Brain pericyte (primary cell): ENCODE results near the gene AXIN2.
A peak's percentile ranks its signal among the peaks of the same experiment; 100 is the strongest.

ENCODE experiments used
- DNase-seq: peaks from one replicate; pipeline ENCODE4 v3.0.0-alpha.2; 2012; ENCODE audit warnings: low read depth, low spot score

AXIN2 gene, protein sequence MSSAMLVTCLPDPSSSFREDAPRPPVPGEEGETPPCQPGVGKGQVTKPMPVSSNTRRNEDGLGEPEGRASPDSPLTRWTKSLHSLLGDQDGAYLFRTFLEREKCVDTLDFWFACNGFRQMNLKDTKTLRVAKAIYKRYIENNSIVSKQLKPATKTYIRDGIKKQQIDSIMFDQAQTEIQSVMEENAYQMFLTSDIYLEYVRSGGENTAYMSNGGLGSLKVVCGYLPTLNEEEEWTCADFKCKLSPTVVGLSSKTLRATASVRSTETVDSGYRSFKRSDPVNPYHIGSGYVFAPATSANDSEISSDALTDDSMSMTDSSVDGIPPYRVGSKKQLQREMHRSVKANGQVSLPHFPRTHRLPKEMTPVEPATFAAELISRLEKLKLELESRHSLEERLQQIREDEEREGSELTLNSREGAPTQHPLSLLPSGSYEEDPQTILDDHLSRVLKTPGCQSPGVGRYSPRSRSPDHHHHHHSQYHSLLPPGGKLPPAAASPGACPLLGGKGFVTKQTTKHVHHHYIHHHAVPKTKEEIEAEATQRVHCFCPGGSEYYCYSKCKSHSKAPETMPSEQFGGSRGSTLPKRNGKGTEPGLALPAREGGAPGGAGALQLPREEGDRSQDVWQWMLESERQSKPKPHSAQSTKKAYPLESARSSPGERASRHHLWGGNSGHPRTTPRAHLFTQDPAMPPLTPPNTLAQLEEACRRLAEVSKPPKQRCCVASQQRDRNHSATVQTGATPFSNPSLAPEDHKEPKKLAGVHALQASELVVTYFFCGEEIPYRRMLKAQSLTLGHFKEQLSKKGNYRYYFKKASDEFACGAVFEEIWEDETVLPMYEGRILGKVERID

DNA sequence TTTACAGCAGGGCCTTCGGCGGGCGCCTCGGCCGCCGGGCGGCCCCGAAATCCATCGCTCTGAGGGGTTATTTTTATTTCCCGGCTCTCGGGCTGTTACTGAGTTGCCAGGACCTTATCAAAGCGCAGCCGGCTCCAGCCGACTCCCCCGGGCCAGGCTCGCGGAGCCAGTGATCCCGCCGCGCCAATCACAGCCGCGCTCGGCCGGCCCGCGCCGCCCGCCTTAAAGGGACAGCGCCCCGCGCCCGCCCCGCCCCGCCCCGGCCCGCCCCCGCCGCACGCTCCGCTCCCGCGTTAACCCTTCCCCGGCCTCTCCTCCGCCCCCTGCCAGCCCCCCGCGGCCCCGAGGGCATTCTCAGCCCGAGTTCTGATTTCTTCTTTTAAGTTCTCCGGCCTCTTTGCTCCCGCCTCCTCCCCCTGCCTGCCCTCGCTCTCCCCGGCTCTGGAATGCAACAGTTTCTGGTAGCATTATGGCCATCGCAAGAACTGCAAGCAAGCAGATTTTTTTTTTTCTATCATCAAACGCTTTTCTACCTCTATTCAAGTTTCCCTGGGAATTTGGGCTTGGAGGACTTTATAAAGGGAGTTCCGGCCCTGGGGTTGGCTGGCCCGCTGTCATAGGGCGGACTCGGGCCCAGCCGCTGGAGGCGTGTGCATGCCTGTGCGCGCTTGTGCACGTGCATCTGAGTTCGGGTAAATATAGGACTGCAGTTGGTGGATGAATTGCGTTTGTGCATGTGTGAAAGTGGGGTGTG lies at the start of gene AXIN2:
Gene AXIN2, minus strand, starts transcription at position 197 of the 754 bp plus-strand sequence. CDS start 3,028 bp downstream, outside the sequence.
- DNase-seq, result peak; percentile 59

DNA sequence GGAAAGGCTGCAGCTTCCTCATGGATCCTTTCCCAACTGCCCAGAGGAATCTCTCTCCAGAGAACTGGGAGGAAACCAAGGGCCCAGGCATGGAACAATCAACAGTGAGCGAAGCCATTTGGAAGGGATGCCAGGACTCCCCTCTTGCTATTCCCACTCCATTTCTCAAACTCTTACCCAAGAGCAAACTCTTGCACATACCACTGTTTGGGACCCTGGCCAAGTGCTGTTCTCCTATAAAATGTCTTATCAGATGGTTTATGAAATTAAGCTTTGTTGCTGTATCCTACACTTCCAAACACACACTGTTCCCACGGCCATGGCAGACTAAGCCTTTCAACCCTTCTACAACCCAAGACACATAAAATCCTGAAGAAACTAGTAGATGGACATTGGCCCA lies 48.3 kb upstream of the AXIN2 start:
- DNase-seq, result no peak

DNA sequence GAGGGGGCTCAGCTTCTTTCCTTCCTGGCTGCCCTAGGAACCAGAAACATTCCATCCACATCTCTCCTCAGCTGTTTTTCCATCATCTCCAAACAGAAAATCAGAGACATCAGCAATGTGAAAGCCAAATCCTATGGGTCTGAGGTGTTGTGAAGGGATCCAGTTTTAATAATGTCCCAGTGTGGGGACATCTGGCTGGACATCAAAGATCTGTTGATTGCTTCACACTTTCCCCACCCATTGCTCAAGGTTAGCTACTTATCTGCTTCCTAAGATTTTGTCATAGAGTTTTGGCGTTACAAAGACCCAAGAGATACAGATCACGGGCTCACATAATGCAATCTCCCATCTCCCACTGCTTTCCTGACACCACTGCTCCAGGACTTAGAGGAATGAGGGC lies 47.8 kb upstream of the AXIN2 start:
- DNase-seq, result no peak

DNA sequence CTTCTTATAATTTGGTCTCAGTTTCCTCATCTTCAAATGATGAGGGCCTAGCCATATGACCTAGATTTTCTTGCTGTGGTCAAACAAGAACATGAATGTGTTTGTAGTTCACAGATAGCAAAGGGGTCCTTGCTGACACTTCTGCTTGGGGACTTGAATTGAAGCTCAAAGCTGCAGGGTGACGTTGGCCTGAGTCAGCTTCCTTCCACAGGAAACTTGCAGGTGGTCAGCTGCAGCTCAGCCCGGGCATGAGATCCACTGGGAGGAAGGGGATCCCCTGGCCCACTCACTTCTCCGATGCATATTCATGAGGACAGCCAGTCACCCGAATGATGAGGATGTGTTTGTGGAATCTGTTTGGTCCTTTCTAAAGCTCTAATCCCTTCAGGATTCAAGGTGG lies 42.6 kb upstream of the AXIN2 start:
- no peak for DNase-seq

DNA sequence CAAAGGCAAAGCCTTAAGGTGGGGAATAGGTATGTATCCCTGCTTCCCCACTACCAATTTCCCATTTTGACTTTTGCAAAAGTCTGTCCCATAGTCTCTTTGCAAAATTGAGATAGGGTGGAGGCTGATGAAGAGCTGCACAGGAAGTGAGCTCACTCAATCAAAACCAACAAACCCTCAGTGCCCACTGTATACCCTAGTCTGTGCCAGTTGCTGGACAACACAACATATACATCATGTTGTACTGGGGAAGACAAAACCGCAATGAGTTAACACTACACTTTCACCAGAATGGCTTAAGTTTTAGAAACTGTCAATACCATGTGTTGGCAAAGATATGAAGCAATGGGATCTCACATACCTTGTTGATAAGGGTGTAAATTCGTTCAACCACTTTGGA lies 40.4 kb upstream of the AXIN2 start:
- DNase-seq, result no peak

DNA sequence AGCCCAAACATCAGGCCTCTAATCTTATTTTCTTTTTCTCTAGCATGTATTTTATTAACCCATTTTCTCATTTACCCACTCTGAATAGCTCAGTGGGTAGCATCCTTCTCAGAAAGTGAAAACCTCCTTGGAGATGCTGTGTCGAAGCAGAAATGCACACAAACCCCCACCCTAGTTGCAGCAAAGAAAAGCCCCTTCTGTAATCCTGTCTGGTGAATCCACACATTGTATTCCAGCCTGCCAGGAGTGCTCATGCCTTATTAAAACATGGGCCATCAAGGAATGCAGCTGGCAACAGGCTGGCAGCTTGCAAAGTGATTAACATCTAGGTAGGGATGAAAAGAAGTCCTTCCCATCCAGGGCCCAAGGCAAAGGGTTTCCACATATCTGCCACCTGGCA lies 39.7 kb upstream of the AXIN2 start:
- no peak for DNase-seq

DNA sequence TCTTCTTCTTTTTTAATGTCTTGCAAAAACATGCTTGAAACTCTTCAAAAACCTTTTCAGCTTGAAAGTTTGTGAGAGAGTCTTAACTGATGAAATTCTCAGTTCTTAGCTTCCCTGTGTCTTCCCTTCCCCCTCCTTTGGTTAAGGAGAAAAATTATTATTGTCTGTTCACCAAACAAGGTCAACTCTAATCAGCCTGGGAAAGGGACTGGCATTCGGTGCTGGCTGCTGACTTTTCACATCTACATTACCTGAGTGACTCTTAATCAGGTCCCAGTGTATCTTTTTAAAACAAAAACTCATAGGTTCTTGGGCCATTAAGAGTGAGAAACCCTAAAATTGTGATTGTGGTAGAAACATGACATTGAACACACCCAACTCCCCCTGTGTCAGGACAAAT lies 39.1 kb upstream of the AXIN2 start:
- DNase-seq, result no peak

DNA sequence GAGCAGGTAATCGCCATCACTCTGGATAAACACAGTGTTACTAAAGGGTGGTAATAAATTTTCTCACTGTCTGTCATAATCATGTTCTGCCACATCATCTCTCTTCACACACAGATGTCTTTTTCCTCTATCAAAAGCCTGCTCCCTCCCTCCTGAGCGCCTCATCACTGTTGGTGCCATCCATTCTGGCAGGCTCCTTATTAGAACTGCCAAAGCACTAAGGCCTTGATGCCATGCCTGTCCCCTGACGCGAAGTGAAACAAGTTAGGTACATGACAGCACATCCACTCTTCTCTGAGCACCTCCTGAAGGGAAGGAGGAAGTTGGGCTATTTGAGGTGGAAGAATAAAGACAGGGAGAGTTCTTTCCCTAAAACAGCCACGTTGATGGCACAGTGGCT lies 38.2 kb upstream of the AXIN2 start:
- no peak for DNase-seq

DNA sequence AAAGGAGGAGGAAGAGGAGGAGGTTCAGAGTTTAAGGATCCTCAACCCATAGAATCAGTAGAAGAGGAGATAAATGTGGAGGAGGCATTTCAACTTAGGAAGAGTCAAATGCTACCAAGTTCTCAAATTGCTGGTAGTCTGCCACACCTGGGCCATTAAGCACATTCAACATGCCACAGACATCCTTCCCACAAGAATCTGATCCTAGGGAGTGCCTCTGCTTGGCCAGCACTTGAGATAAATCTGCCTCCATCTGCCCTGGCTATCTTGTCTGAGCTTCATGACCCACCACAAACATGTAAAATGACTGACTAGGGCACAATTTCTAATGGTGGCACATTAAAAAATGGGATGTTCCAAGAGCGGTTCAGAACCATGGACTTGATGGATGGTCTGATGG lies 37.3 kb upstream of the AXIN2 start:
- no peak for DNase-seq

DNA sequence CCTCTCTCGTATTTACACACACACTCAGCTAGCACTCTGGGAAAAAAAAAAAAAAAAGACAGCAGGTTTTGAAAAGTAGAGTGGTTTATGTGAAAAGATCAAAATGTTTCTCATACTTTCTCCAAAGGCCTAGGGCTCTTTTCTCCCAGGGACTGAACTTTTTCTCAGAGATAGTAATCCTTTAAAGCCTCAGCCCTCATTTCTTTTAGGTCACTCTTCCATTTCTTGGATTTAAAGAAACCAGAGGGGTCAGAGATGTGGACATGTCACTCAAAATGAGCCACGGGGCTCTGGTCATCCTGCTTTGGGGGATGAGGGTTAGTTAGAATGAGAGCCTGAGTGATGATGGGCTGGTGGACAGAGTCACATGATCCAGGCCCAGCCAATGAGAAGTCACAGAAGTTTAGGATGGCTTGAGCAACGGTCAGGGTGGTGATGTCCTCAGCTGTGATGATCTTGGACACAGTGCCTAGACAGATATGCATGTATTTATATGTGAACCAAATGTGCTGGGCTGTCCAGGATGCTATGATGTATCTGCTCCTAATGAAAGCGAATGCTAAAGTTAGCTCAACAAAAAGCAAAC lies 33.7 kb upstream of the AXIN2 start:
- no peak for DNase-seq

DNA sequence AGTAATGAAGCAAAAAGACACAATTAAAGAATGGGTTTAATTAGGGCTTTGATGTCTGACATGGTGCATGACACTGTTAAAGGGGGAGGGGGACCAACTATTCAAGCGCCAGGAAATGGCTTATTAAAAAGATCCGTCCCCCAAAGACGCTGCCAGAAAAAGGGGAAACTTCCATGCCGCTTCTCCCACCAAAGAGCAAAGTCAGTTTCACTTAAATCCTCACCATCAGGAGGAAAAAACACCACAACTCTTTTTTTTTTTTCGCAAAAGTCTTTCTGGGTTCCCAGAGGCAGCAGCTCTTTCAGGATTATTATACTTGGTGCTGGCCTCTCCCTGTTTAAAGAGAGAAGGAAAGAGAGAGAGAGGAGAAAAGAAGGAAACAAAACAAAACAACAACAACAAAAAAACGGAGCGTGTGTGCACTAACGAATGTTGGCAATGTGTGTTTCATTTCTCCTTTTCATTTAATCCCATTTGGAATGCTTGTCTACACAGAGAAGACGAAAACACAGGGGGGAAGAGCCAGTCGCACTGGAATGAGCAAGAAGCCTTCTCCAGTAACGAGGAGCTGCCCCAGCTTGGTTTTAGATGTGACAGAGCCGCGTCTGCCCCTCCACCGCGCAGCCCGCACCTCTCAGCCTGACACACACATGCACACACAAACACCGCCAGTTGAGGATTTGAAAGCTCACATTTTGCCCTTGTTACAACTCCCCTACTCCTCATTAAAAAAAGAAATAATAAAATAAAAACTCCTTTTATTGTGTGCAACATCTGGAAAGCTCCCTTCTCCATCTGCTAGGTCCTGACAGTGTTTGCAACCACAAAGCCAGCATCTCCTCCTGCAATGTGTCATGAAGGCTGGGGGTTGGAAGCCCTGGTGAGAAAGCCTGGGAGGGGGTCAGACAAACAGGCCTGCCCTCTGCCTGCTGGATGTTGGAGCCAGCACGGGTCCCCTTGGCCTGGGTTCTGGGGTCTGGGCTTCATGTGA lies 32.7 kb upstream of the AXIN2 start:
- no peak for DNase-seq

DNA sequence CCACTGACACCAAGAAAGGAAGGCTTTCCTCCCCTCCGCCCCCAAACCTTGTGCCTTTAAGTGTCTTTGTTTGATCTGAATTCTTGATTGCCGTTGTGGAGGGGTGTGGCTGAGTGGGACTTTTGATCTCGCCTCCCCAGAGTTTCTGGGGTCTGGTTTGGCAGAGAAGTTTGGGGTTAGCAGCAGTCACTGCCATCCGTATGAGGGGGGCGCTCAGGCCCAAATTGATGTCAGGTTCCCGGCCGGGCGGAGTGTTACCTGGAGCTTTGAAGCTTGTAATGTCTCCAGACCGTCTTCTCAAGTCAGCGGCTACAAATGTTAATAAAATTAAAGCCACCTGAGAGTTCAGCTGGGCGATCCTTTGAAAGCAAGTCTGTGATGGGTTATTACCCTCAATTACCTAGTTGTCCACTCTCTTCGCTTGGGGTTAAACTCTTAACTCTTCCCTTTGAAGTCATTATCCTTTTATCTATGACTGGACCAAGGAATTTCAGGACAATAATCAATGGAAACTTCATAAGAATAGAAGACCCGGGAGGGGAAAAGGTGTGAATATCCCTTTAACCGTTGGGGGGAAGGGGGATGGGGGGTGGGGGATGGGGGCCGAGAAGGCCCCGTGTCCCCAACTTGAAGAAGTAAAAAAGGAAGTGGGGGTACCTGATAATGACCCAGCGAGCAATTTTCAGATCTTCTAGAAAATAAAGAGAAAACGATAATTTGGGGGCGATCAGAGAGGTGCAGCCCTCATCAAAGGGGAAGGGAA lies 31.8 kb upstream of the AXIN2 start:
- no peak for DNase-seq

DNA sequence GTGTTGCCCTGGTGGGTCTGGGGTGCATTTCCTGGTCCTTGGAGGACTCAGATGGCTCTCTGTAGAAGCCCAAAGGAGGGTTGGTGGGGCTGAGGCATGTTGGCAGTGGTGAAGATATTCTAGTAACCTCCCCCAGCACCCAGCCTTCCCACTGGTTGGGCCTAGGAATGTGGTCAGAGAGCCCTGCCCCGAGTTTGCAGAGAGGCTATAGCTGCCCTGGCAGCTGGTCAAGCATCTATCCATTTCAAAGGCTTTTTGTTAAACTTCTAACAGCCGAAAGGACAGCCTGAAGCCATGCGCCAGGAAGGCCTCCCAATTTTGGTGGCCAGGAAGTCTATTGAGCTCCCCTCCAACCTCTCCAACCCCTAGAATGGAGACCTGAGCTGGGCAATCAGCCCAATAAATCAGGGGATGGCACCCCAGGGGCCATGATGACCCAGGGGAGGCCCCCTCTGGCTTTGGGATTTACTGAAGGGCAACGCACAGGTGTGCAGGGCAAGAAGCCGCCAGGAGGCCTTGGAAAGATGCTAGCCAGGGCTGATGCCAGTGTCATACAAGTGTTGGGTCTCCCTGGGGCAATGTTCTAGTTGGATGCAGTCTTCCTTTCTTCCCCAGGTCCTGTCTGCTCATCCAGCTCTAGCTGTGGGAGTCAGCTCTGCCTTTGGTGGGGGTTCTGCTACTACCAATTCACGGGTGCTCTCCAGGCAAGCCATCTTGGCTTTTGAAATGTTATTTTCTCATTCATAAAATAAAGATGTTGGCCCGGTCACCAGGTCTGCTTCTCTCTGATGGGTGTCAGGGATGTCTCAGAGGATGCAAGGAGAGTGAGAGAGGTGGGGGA lies 30.9 kb upstream of the AXIN2 start:
- DNase-seq, result no peak

DNA sequence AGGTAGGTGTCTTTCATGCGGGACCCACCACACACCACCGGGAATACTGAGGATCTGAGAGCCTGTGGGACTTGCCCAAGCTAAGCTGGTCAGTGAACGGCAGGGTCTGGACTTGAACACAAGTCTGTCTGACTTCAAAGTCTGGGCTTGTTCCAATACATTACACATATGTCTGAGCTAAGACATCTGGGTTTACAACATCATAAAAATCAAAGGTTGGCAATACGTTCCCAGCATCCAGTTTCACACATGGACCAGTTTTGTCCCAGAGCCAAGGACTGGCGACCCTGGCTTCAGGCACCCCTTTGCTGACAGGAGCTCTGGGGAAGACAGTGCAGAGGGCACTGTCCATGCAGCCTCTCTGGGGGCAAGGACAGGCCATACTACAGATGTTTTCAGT lies 27.9 kb upstream of the AXIN2 start:
- DNase-seq, result no peak

DNA sequence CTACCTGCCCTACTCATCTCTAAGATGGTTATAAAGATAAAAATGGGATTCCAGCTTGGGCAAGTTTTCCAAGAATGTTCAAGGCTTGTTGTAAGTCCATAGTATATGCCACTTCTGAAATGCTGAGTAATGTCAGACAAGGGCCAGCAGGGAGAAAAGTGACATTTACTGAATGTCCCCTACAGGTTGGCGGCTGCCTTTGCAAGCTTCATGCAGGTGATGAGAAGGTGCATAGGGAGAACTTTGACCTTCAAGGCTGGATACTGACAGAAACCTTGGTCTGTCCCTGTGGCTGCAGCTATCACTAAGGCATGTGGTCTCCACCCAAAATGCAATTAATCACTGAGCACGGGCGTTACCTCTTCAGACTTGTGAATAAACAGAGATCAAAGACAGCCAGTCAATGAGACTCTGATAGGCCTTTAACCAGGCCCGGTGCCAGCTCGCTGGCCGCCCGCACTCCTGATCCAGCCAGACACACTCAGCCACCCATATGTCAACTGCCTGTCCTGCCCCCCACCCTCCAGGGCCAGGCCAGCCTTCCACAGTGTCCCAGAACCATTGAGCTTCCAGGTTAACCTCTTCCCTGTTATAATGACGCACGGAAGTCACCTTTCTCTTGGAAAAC lies 26.8 kb upstream of the AXIN2 start:
- DNase-seq, result no peak

DNA sequence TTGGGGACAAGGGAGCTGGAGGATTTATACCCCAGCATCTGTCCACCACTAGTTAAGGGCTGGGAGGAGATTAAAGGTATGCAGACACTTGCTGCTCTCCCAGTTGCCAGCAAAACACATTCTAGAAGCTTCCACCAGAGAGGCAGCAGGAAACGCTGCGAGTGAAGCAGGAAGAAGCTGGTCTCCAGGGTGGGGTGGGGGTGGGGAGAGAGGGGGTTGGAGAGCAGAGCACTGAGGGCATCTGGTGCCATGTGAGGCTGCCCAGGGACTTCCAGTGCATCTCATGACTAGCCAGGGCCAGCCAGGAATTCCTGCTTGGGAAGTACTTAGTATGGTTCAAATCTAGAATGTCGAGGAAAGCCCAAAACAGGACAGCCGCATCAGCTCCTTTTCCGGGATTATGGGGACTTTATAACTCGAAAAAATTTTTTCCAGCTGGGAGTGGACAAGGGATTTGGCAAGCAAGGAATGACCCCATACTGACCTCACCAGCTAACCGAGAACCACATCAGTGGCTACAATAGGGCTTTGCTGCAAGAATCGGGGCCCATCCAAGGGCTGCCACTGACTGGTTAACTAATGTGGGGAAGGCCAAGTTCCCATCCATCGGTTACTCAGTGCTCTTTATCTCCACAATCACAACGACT lies 26.2 kb upstream of the AXIN2 start:
- DNase-seq, result no peak

DNA sequence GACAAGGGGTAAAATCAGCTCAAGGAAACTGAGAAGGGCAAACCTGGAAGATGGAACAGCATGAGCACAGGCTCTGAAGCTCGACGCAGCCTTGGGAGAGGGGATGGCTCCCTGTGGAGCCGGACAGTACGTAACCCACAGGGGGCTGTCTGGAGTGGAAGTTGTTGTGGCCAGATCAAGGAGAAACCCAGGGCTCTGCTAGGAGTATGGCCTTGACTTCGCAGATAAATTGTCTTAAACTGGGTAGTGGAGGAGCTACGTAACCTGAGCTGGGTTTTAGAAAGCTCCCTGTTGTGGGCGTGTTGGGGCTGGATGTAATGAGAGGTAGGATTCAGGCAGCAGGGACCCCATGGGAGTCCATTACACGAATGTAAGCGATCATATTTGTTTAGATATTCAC lies 25.5 kb upstream of the AXIN2 start:
- DNase-seq, result no peak
